IPS-15b (cell line): ENCODE results near the gene BCAS3.
"Not testable (repeated sequence)": the region's sequence is repeated elsewhere in the genome, so short reads cannot be mapped to it uniquely, and the experiment has no call there.

Experiments used
- H3K27me3 ChIP-seq: one replicate; pipeline ENCODE4 v1.6.1; 2013; ENCODE audit warnings: low read length; ENCODE audit not compliant: control insufficient read depth, insufficient read depth
- H3K36me3 ChIP-seq: one replicate; pipeline ENCODE4 v1.6.1; 2013; ENCODE audit warnings: low read length; ENCODE audit not compliant: control insufficient read depth, insufficient read depth
- H3K4me1 ChIP-seq: one replicate; pipeline ENCODE4 v1.6.1; 2013; ENCODE audit warnings: mild to moderate bottlenecking, low read length; ENCODE audit not compliant: control insufficient read depth, insufficient read depth
- H3K4me3 ChIP-seq: one replicate; pipeline ENCODE4 v1.5.1; 2013; ENCODE audit warnings: low read depth, low read length
- H3K9ac ChIP-seq: one replicate; pipeline ENCODE4 v1.6.1; 2013; ENCODE audit warnings: low read depth, mild to moderate bottlenecking, low read length
- H3K9me3 ChIP-seq: one replicate; pipeline ENCODE4 v1.6.1; 2013; ENCODE audit warnings: mild to moderate bottlenecking, low read length; ENCODE audit not compliant: control insufficient read depth, insufficient read depth

BCAS3 gene

GRCh38 chr17:61140081-61140786 is 462.6 kb downstream of the BCAS3 start:
- Histone ChIP-seq H3K27me3 (no peaks in the 10 kb centered on the region), H3K4me3 (no peak overlapping the region), H3K9me3 (no peaks in the 10 kb centered on the region), H3K36me3 (no peaks in the 10 kb centered on the region), H3K4me1 (peaks cover under 1% of the 10 kb centered on the region), H3K9ac (no peak overlapping the region)

DNA sequence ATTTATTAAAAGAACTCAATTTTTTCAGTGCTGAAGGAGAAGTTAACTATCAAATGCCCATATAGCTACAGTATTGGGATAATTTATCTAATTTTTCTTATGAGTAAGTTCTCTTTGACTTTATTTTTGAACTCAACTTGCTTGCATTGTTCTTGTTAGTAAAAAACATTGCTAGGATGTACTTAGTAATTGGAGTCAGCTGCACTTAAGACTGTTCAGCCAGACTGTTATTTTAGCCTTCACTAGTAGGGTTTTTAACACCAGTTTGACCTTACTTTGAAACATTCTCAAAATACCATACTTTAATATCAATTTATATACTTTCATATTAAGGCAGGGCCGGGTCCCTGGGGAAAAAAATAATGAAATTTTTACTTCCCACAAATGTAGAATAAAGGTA is 465.4 kb downstream of the BCAS3 start:
- peaks cover 4% of the 10 kb centered on the region for H3K4me1 ChIP-seq
- no peak overlapping the region for H3K4me3 ChIP-seq
- no peaks in the 10 kb centered on the region for H3K27me3 ChIP-seq
- H3K9ac ChIP-seq: no peak overlapping the region
- H3K9me3 ChIP-seq: no peaks in the 10 kb centered on the region
- H3K36me3 ChIP-seq: no peaks in the 10 kb centered on the region

GRCh38 chr17:61144137-61144536 is 466.5 kb downstream of the BCAS3 start:
- Histone ChIP-seq H3K9ac (no peak overlapping the region), H3K36me3 (no peaks in the 10 kb centered on the region)

DNA sequence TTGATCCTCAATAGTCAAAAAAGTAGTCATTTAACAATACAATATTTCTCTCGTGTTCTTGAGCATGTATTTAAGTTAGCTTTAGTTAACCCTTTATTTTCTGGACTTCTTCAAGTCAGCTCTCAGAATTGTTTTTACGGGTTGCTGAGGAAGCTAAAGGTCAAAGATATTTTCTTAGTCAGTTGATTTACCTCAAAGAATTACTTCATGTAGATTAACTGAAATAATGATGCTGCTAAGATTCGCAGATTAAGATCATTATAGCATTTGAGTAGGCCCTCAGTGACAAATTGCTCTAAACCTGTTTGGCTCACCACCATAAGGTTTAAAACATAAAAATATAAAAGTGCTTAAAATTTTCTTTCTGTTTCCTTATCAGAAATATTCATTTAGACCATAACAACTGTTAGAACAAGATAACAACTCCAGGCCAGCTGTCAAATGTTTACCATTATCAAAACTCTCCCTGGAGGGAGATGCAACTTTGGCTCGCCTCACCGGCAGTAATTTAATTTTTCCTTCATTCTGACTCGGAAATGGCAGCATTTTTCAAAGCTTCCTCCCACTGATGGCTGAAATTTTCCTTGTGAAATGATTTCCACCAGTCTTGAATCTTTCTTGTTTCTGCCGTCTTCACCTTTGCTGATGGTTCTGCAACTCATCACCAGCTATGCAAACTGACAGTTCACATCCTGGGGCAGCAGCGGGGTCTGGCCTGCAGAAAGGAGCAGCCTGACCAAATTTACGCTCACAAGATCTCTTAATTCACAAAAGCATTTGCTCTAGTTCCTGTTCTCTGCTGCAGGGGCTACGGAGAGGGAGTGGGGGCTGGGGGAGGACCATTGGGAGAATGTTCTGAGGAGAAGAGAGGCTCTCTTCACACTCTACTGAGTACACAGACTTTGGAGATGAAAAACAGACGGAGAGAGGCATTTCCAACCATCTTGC is 467.2 kb downstream of the BCAS3 start:
- H3K27me3 ChIP-seq: no peaks in the 10 kb centered on the region
- H3K9me3 ChIP-seq: no peaks in the 10 kb centered on the region
- no peak overlapping the region for H3K9ac ChIP-seq
- H3K4me3 ChIP-seq: no peak overlapping the region
- H3K4me1 ChIP-seq: peaks cover 4% of the 10 kb centered on the region
- no peaks in the 10 kb centered on the region for H3K36me3 ChIP-seq

More at GRCh38 chr17:61144137-61144536, 466.5 kb downstream of the BCAS3 start:
- no peaks in the 10 kb centered on the region for H3K9me3 ChIP-seq
- H3K27me3 ChIP-seq: no peaks in the 10 kb centered on the region
- H3K4me1 ChIP-seq: peaks cover 4% of the 10 kb centered on the region
- H3K4me3 ChIP-seq: no peak overlapping the region

DNA sequence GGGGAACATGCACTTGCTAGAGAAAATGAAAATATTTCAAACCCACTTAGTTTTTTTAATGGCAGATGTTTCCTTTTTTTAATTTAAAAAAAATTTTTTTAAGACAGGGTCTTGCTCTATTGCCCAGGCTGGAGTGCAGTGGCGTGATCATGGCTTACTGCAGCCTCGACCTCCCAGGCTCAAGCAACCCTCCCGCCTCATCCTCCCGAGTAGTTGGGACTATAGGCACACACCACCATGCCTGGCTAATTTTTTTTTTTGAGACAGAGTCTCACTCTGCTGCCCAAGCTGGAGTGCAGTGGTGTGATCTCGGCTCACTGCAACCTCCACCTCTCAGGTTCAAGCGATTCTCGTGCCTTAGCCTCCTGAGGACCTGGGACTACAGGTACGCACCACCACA is 469.2 kb downstream of the BCAS3 start:
- H3K4me3 ChIP-seq, H3K27me3 ChIP-seq, H3K4me1 ChIP-seq, H3K9ac ChIP-seq, H3K36me3 ChIP-seq, H3K9me3 ChIP-seq: not testable (repeated sequence)

DNA sequence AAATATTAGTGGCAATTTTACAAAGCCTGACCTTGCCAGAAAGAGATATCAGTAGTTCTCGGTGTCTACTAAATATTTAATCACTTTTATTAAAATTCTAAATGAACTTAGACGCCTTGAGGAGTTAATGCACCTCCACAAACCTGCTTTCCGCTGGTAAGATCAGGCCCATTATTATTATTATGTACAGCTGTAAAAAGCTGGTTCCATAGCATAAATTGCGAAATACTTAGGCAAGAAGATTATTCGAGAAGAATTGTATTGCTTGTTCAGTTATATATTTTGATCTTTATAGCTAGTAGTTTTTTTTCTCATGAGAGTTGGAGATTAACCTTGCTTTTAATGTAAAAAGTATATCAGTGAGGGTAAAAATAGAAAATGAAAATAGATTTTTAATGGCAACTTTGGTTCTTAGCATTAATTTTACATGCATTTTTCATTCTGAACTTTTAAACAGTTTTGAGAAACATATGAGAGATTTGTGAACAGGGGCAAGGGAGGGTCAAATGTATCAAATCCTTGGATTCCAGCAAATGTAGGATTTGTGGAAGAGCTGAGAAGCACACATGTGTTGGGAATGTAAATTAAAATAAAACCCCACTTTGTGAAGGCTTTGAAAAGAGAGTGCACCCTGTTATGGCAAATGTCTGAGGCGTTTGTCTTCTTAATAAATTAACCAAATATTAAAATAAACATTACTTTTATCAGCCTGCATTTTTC is 471.6 kb downstream of the BCAS3 start:
- Histone ChIP-seq H3K4me3 (no peak overlapping the region), H3K27me3 (no peaks in the 10 kb centered on the region), H3K36me3 (no peaks in the 10 kb centered on the region), H3K4me1 (peaks cover 4% of the 10 kb centered on the region), H3K9ac (no peak overlapping the region), H3K9me3 (no peaks in the 10 kb centered on the region)

GRCh38 chr17:61149862-61150362 is 472.3 kb downstream of the BCAS3 start:
- Histone ChIP-seq H3K36me3 (no peaks in the 10 kb centered on the region), H3K4me1 (peaks cover 4% of the 10 kb centered on the region), H3K27me3 (no peaks in the 10 kb centered on the region), H3K4me3 (no peak overlapping the region), H3K9me3 (no peaks in the 10 kb centered on the region), H3K9ac (no peak overlapping the region)

GRCh38 chr17:61150686-61151299 is 473.1 kb downstream of the BCAS3 start:
- Histone ChIP-seq H3K9ac (no peak overlapping the region), H3K36me3 (no peaks in the 10 kb centered on the region), H3K27me3 (no peaks in the 10 kb centered on the region), H3K4me1 (no peaks in the 10 kb centered on the region), H3K4me3 (no peak overlapping the region), H3K9me3 (no peaks in the 10 kb centered on the region)

- H3K9me3 ChIP-seq: no peaks in the 10 kb centered on the region
- H3K9ac ChIP-seq: no peak overlapping the region
- no peaks in the 10 kb centered on the region for H3K36me3 ChIP-seq
- H3K4me1 ChIP-seq: peaks cover 8% of the 10 kb centered on the region
- no peak overlapping the region for H3K4me3 ChIP-seq
- H3K27me3 ChIP-seq: no peaks in the 10 kb centered on the region
These were observed 475.2 kb downstream of the BCAS3 start for GRCh38 chr17:61152898-61153297.

- Histone ChIP-seq H3K9ac (no peak overlapping the region), H3K4me3 (no peak overlapping the region)
These were observed 478.1 kb downstream of the BCAS3 start for GRCh38 chr17:61155590-61156237.

More at GRCh38 chr17:61155590-61156237, 478.1 kb downstream of the BCAS3 start:
- no peaks in the 10 kb centered on the region for H3K9me3 ChIP-seq
- H3K27me3 ChIP-seq: no peaks in the 10 kb centered on the region
- no peaks in the 10 kb centered on the region for H3K36me3 ChIP-seq
- H3K4me1 ChIP-seq: peaks cover 22% of the 10 kb centered on the region
